Hepatocyte (in vitro differentiated cells): ENCODE results near the gene TNXB. TPM values are rescaled to one million over a fixed set of nuclear protein-coding genes. Genes with fewer than 3 reads are reported as not detected.
A peak's percentile ranks its signal among the peaks of the same experiment; 100 is the strongest.

Experiments
- DNase-seq: peaks from one replicate; pipeline ENCODE4 v3.0.0-alpha.2; 2016; ENCODE audit warnings: low spot score
- H2AFZ ChIP-seq: fragments of 200-600 bp; sonication (generic); 2 replicates; pipeline ENCODE4 v1.6.0; 2016; ENCODE audit warnings: antibody characterized with exemption, mild to moderate bottlenecking
- H3K27ac ChIP-seq: fragments of 200-600 bp; sonication (generic); 2 replicates; pipeline ENCODE4 v1.5.1; 2016; ENCODE audit warnings: mild to moderate bottlenecking
- H3K27me3 ChIP-seq: fragments of 200-600 bp; sonication (generic); 2 replicates; pipeline ENCODE4 v1.6.1; 2016
- H3K36me3 ChIP-seq: fragments of 200-600 bp; sonication (generic); replicated peaks from 2 replicates; pipeline ENCODE4 v1.5.1; 2016; ENCODE audit warnings: low read depth; ENCODE audit not compliant: insufficient read depth
- H3K4me1 ChIP-seq: fragments of 200-600 bp; sonication (generic); 2 replicates; pipeline ENCODE4 v1.5.1; 2016; ENCODE audit warnings: mild to moderate bottlenecking, moderate library complexity; ENCODE audit not compliant: insufficient read depth
- H3K4me2 ChIP-seq: fragments of 200-600 bp; sonication (generic); 2 replicates; pipeline ENCODE4 v1.6.0; 2016
- H3K4me3 ChIP-seq: fragments of 200-600 bp; sonication (generic); 2 replicates; pipeline ENCODE4 v1.5.1; 2016; ENCODE audit warnings: mild to moderate bottlenecking
- H3K79me2 ChIP-seq: fragments of 200-600 bp; sonication (generic); 2 replicates; pipeline ENCODE4 v1.6.0; 2017; ENCODE audit warnings: mild to moderate bottlenecking
- H3K9me2 ChIP-seq: fragments of 200-600 bp; sonication (generic); replicated peaks from 2 replicates; pipeline ENCODE4 v1.6.0; 2017; ENCODE audit warnings: mild to moderate bottlenecking; ENCODE audit not compliant: insufficient read depth
- H3K9me3 ChIP-seq: fragments of 200-600 bp; sonication (generic); 2 replicates; pipeline ENCODE4 v1.5.1; 2016; ENCODE audit warnings: low read depth, mild to moderate bottlenecking
- H4K20me1 ChIP-seq: fragments of 200-600 bp; sonication (generic); 2 replicates; pipeline ENCODE4 v1.6.0; 2016; ENCODE audit warnings: mild to moderate bottlenecking; ENCODE audit not compliant: insufficient read depth, poor library complexity, severe bottlenecking
- EZH2 ChIP-seq: fragments of 200-600 bp; sonication (generic); IDR thresholded peaks from 2 replicates; pipeline ENCODE4 v1.6.1; 2016; ENCODE audit warnings: antibody characterized with exemption, mild to moderate bottlenecking, borderline replicate concordance
- EZH2phosphoT487 ChIP-seq: fragments of 200-600 bp; sonication (generic); IDR thresholded peaks from one replicate; pipeline ENCODE4 v1.6.1; 2018; ENCODE audit warnings: antibody characterized with exemption, mild to moderate bottlenecking, low read depth, moderate library complexity; ENCODE audit not compliant: unreplicated experiment, severe bottlenecking
- WGBS: methylation state at CpG from one replicate; pipeline ENCODE4 v1.1.6; 2016; ENCODE audit warnings: low lambda C conversion rate; ENCODE audit errors: missing lambda C conversion rate; 5-methylcytosine and 5-hydroxymethylcytosine counted together
- polyA plus RNA-seq: library from polyadenylated mRNA; unstranded; fragments of >200 nt; fragmentation: Nextera tagmentation; extraction: Ambion mirVana; gene quantifications from 2 replicates; pipeline ENCODE4 v1.2.1, GENCODE V29; 2016
- total RNA-seq: library from RNA; depleted of rRNA; stranded (reverse); fragments of >200 nt; gene quantifications from 2 replicates; pipeline ENCODE4 v1.2.3, GENCODE V29; 2014
- TF ChIP-seq, protein P1 (sequence below): fragments of 200-600 bp; sonication (generic); IDR thresholded peaks from 2 replicates; pipeline ENCODE4 v1.5.1; 2016; ENCODE audit warnings: antibody characterized with exemption, mild to moderate bottlenecking; ENCODE audit not compliant: poor library complexity

TNXB gene
- total and polyA plus RNA-seq, 2 experiments from 2014 or later: 9.2 to 11.6 TPM

DNA sequence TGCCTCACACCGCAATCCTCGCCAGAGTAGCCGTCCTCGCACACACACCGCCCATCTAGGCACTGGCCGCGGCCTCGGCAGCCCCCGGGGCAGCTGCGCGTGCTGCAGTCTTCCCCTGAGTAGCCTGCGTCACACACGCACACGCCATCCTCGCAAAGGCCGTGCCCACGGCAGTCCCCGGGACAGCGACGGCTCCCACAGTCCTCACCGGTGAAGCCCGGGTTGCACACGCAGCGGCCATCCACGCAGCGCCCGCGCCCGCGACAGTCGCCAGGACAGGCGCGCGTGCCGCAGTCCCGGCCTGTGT lies 13.1 kb downstream of the TNXB start:
- H3K9me3 ChIP-seq: no peaks in the 10 kb centered on the region
- TF ChIP-seq EZH2phosphoT487: no peak
- no peak for TF ChIP-seq EZH2
- TF ChIP-seq, protein P1, sequence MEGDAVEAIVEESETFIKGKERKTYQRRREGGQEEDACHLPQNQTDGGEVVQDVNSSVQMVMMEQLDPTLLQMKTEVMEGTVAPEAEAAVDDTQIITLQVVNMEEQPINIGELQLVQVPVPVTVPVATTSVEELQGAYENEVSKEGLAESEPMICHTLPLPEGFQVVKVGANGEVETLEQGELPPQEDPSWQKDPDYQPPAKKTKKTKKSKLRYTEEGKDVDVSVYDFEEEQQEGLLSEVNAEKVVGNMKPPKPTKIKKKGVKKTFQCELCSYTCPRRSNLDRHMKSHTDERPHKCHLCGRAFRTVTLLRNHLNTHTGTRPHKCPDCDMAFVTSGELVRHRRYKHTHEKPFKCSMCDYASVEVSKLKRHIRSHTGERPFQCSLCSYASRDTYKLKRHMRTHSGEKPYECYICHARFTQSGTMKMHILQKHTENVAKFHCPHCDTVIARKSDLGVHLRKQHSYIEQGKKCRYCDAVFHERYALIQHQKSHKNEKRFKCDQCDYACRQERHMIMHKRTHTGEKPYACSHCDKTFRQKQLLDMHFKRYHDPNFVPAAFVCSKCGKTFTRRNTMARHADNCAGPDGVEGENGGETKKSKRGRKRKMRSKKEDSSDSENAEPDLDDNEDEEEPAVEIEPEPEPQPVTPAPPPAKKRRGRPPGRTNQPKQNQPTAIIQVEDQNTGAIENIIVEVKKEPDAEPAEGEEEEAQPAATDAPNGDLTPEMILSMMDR: no peak
- H3K79me2 ChIP-seq: no peaks in the 10 kb centered on the region
- H4K20me1 ChIP-seq: no peaks in the 10 kb centered on the region
- DNase-seq: no peak
- H3K27me3 ChIP-seq: no peaks in the 10 kb centered on the region
- no peaks in the 10 kb centered on the region for H3K9me2 ChIP-seq
- no peak overlapping the region for H3K4me3 ChIP-seq
- H3K4me1 ChIP-seq: peaks cover 24% of the 10 kb centered on the region
- H3K4me2 ChIP-seq: no peak overlapping the region
- no peaks in the 10 kb centered on the region for H3K36me3 ChIP-seq
- WGBS: 98% methylated on average over 33 of the region's 36 CpGs
- no peak overlapping the region for H2AFZ ChIP-seq
- H3K27ac ChIP-seq: no peak overlapping the region

DNA sequence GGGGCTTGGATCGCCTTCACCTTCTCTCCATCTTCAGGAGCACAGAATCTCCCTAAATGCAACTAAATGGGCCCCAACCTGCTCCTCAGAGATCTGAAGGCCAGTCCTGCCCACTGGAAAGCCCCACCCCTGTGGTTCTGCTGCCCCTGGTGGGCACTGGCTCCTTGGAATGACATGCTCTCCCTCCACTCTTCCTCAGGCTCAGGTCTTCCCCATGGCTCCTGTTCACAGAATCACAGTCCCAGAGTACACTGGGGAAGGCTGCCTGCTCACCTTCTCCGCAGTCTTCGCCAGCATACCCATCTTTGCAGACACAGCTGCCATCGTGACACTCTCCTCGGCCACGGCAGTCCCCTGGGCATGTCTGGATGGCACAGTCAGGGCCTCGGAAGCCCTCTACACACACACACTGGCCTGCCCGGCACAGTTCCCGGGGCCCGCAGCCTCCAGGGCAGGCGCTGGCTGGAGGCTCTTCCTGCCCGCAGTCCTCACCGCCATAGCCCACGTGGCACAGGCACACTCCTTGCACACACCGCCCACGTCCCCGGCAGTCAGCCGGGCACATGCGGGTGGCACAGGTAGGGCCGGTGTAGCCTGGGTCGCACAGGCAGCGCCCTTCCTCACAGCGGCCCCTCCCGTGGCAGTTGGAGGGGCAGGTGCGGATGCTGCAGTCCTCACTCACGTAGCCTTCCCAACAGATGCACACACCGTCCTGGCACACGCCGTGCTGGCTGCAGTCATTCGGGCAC lies 13.6 kb downstream of the TNXB start:
- peaks cover 24% of the 10 kb centered on the region for H3K4me1 ChIP-seq
- TF ChIP-seq, protein P1: no peak
- H3K27ac ChIP-seq: no peak overlapping the region
- H3K9me2 ChIP-seq: no peaks in the 10 kb centered on the region
- no peak overlapping the region for H3K4me3 ChIP-seq
- 97% methylated on average over 29 of the region's 30 CpGs for WGBS
- H3K79me2 ChIP-seq: no peaks in the 10 kb centered on the region
- no peak overlapping the region for H2AFZ ChIP-seq
- no peaks in the 10 kb centered on the region for H3K9me3 ChIP-seq
- H3K4me2 ChIP-seq: no peak overlapping the region
- no peaks in the 10 kb centered on the region for H3K27me3 ChIP-seq
- no peaks in the 10 kb centered on the region for H3K36me3 ChIP-seq
- no peaks in the 10 kb centered on the region for H4K20me1 ChIP-seq
- DNase-seq: no peak

DNA sequence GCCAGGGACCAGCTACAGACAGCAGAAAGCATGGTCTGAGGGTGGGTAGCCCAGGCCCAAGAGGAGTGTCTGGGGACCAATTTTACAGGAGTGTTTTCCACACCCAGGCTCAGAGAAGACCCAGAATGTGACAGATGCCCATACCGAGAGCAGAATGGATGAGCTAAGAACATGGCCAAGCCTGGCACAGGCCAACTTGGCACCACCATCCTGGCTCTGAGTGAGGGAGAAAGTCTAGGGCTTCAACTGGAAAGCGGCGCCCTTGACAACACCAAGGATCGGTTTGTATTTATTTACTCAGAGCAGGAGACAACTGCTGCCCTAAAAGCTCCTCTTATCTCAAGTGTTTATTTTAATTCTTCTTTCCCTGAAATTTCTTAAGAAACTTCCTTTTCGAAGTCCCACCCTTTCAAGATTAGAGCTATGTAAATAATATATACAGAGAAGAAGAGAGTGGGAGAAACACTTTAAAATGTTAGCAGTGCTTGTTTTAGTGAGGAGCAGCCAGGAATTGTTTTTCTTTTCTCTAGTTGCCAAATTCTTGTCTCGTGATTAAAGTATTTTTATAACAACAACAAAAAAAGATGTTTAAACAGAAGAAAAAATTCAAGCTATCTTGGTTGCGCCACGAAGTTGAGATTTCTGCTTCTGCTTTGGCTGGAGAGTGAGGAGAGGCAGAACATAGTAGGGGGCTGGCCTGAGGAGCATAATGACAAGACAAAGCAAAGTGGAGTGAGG lies 16.2 kb downstream of the TNXB start:
- peak overlapping the region; percentile 89 for H3K27ac ChIP-seq
- H3K79me2 ChIP-seq: no peaks in the 10 kb centered on the region
- no peaks in the 10 kb centered on the region for H3K9me3 ChIP-seq
- TF ChIP-seq EZH2: no peak
- TF ChIP-seq EZH2phosphoT487: no peak
- TF ChIP-seq, protein P1: no peak
- H3K36me3 ChIP-seq: no peaks in the 10 kb centered on the region
- peak overlapping the region; percentile 50 for H3K4me2 ChIP-seq
- H3K4me3 ChIP-seq: no peak overlapping the region
- 19% methylated on average over 8 of the region's 8 CpGs for WGBS
- no peaks in the 10 kb centered on the region for H4K20me1 ChIP-seq
- H3K4me1 ChIP-seq: peaks cover 40% of the 10 kb centered on the region
- H3K27me3 ChIP-seq: no peaks in the 10 kb centered on the region
- no peak overlapping the region for H2AFZ ChIP-seq
- H3K9me2 ChIP-seq: no peaks in the 10 kb centered on the region
- peak; percentile 51 for DNase-seq
